PFSK-1 (cell line): ENCODE measurements around the gene XPO6.

Experiments used
- POLR2AphosphoS5 ChIP-seq: IDR thresholded peaks from 2 replicates; pipeline ENCODE4 v1.6.1; 2012; ENCODE audit warnings: low read depth, mild to moderate bottlenecking, control low read depth, low read length, moderate library complexity
- REST ChIP-seq, 2 experiments: IDR thresholded peaks; 2 replicates each; pipeline versions ENCODE4 v1.6.1 to v1.8.0; 2011 to 2012; ENCODE audit warnings: low read depth in 2 of 2, low read length in 2 of 2, control low read depth in 1 of 2, inconsistent platforms in 1 of 2, mild to moderate bottlenecking in 1 of 2, moderate library complexity in 1 of 2; ENCODE audit not compliant: insufficient read depth in 1 of 2
- SIN3A ChIP-seq: IDR thresholded peaks from 2 replicates; pipeline ENCODE4 v1.6.1; 2012; ENCODE audit warnings: mild to moderate bottlenecking, low read length, moderate library complexity, borderline replicate concordance; ENCODE audit not compliant: insufficient read depth
- TAF1 ChIP-seq: IDR thresholded peaks from 2 replicates; pipeline ENCODE4 v1.6.1; 2012; ENCODE audit warnings: low read length, control low read depth, borderline replicate concordance; ENCODE audit not compliant: insufficient read depth

GRCh38 chr16:28101533-28101890, 110.3 kb downstream of the XPO6 start:
- TF ChIP-seq REST (IDR thresholded peaks at IDR 0.05; ENCODE audit: insufficient read depth in 1 of 2, low read depth in 2 of 2, low read length in 2 of 2) (no peak), TAF1 (no peak), SIN3A (no peak), POLR2AphosphoS5 (no peak)
